Fibroblast of lung (primary cell): ENCODE results near the gene ESD.

Experiments used
- EZH2 ChIP-seq: IDR thresholded peaks from 2 replicates; pipeline ENCODE4 v1.5.1; 2012; ENCODE audit warnings: low read length, control low read depth, mild to moderate bottlenecking; ENCODE audit errors: missing control alignments
- TF ChIP-seq, protein P1 (sequence below), 2 donors: IDR thresholded peaks in 1 of 2; conservative IDR thresholded peaks in 1 of 2; 1 replicate in 1 of 2; 2 replicates in 1 of 2; pipeline ENCODE4 v1.5.1; 2011 to 2012; ENCODE audit warnings: low read length in 2 of 2, control low read depth in 1 of 2, inconsistent platforms in 1 of 2, low read depth in 1 of 2, mild to moderate bottlenecking in 1 of 2

DNA sequence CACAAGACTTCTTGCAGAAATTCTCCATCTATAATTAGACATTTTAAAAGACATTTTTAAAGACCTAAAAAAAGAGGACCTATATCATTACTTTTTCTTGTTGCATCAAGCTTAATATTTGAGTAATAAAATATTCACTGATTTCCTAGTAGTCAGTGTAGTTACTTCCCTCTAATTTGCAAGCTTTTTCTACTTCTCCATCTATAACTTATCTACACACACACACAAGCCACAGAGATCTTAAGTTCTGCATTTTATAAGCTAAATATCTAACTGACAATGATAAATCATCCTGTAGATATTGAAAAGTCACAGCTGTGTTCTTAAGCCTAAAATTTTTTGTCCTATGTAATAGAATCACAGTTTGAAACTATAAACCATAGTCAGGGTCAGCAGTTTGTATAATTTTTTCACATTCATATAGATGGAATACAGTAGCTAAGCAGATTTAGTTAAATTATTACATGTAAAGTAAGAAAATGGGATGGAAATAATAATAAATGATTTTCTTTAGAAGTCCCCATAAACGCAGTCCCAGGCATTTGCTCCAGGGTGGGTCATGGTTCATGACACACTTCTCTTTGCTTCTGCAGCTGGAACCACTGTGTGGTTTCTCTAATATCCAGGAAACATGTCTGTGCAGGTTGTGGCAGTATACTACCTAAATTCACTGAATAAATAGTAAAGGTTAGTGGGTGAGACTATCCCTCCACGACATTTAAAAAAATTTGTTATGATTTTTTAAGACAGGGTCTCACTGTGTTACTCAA is 60.2 kb downstream of the ESD start:
- TF ChIP-seq, protein P1, sequence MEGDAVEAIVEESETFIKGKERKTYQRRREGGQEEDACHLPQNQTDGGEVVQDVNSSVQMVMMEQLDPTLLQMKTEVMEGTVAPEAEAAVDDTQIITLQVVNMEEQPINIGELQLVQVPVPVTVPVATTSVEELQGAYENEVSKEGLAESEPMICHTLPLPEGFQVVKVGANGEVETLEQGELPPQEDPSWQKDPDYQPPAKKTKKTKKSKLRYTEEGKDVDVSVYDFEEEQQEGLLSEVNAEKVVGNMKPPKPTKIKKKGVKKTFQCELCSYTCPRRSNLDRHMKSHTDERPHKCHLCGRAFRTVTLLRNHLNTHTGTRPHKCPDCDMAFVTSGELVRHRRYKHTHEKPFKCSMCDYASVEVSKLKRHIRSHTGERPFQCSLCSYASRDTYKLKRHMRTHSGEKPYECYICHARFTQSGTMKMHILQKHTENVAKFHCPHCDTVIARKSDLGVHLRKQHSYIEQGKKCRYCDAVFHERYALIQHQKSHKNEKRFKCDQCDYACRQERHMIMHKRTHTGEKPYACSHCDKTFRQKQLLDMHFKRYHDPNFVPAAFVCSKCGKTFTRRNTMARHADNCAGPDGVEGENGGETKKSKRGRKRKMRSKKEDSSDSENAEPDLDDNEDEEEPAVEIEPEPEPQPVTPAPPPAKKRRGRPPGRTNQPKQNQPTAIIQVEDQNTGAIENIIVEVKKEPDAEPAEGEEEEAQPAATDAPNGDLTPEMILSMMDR (conservative IDR thresholded peaks at IDR 0.05 in 1 of 2, IDR thresholded peaks at IDR 0.05 in 1 of 2; ENCODE audit: low read depth in 1 of 2, low read length in 2 of 2) = no peak
- no peak for TF ChIP-seq EZH2
